H1 (cell line): ENCODE data around the gene TNNI2. TPM values are rescaled to one million over a fixed set of nuclear protein-coding genes. Genes with fewer than 3 reads are reported as not detected.

Experiments used
- CHD1 ChIP-seq: IDR thresholded peaks from 2 replicates; pipeline ENCODE4 v1.6.1; 2012; ENCODE audit warnings: low read depth, low read length, improper control_type of control experiment
- CHD7 ChIP-seq: fragments of 300-600 bp; sonication (generic); IDR thresholded peaks from 2 replicates; pipeline ENCODE4 v1.7.1; 2012; ENCODE audit warnings: low read length, moderate library complexity, mild to moderate bottlenecking, inconsistent platforms; ENCODE audit not compliant: insufficient replicate concordance
- polyA plus RNA-seq, 7 experiments: library from polyadenylated mRNA; depleted of rRNA in 3 of 7; stranded (reverse) in 5 of 7; unstranded in 2 of 7; fragments of >200 nt in 5 of 7; fragments of 200-250 nt in 2 of 7; gene quantifications; 1 replicate in 5 of 7; 2 replicates in 1 of 7; 4 replicates in 1 of 7; pipeline versions ENCODE4 v1.2.1 to v1.2.3, GENCODE V29; 2011 to 2013; ENCODE audit warnings: missing spikeins in 2 of 7, mixed read lengths in 2 of 7
- total RNA-seq: library from RNA; stranded (reverse); fragmentation: NEBNext Ultra II Directional; extraction: Animal tissue kit (Norgen Biotek cat#: 25700); gene quantifications from 2 replicates; pipeline ENCODE4 v1.2.1, GENCODE V29; 2021

Gene TNNI2
- total and polyA plus RNA-seq, 2 of the 8 experiments (the other 6 are each of a cell fraction or from before 2014, with no cell fraction given) = not detected

DNA sequence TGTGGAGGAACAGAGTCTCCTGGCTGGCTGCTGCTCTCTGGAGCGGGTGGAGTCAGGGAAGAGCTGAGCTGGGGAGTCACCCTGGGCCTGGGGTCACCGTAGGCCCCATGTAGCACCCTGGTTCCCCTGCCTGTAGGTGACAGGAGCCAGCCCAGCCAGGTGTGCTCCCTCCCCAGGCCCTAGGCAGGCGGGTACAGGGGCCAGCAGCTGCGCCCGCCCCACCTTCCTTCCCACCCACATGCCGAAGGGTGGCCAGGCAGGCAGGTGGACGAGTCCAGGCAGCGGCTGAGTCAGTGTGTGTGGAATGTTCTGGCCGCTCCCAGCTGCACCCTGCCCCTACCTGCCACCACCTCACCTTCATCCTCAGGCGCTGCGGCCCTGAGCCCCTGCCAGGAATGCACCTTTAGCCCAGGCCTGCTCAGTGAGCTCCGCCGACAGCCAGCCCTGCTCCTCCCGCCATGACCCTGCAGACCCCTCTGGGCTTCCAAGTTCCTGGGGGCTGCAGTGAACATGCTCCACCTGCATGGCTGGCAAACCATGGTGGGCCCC is 4.6 kb upstream of the TNNI2 start (continued):
- TF ChIP-seq CHD7 (no peak), CHD1 (no peak)
